ENCODE data around the gene RPS26.

RPS26 gene

GRCh38 chr12:56078931-56079722 lies 37.4 kb downstream of the RPS26 start:
- Histone ChIP-seq H3K14ac (ENCODE audit: low read length) (peak overlapping the region; percentile 83), H3K9me3 (ENCODE audit: insufficient read depth, low read depth, low read length) (no peaks in the 10 kb centered on the region), H4K8ac (ENCODE audit: low read depth, low read length) (peak overlapping the region; percentile 92), H4K12ac (ENCODE audit: low read depth, low read length) (peak overlapping the region; percentile 71), H2AFZ (ENCODE audit: insufficient read depth, low read length, poor library complexity) (peak overlapping the region; percentile 34), H3K18ac (ENCODE audit: low read length) (peak overlapping the region; percentile 89), H3K4me2 (ENCODE audit: low read length) (peak overlapping the region; percentile 98), H3K27ac (ENCODE audit: low read depth, low read length) (peak overlapping the region; percentile 97), H3K4me3 (ENCODE audit: low read depth, low read length) (peak overlapping the region; percentile 76), H3K23ac (ENCODE audit: low read length) (no peak overlapping the region), H3K27me3 (ENCODE audit: insufficient read depth, low read length) (no peaks in the 10 kb centered on the region), H4K91ac (ENCODE audit: low read depth, low read length) (peak overlapping the region; percentile 89), H2BK120ac (ENCODE audit: insufficient read depth, low read length, poor library complexity) (peak overlapping the region; percentile 88), H3K9ac (ENCODE audit: low read length) (peak overlapping the region; percentile 89), H2BK5ac (ENCODE audit: low read depth, low read length, poor library complexity) (peak overlapping the region; percentile 92), H3K79me1 (ENCODE audit: low read length) (peaks cover 14% of the 10 kb centered on the region), H3K4me1 (ENCODE audit: control insufficient read depth in 1 of 2, insufficient read depth in 2 of 2, low read length in 2 of 2) (peaks cover 12 to 13% of the 10 kb centered on the region in 2 experiments), H2AK5ac (ENCODE audit: low read length) (peak overlapping the region; percentile 84), H3K4ac (ENCODE audit: low read depth, low read length) (peak overlapping the region; percentile 4), H2BK12ac (ENCODE audit: low read length) (peak overlapping the region; percentile 48), H3K36me3 (ENCODE audit: control insufficient read depth in 1 of 2, insufficient read depth in 2 of 2, low read length in 2 of 2) (peaks cover 0 to 6% of the 10 kb centered on the region in 2 experiments), H3K79me2 (ENCODE audit: control insufficient read depth, insufficient read depth, low read length, poor library complexity) (peaks cover 22% of the 10 kb centered on the region)
- peak; percentile 96 for DNase-seq
- no CpG with 5 or more reads among the region's 50 CpGs for WGBS (ENCODE audit: extremely low coverage, insufficient coverage, insufficient read length)

GRCh38 chr12:56079723-56080555 lies 38.2 kb downstream of the RPS26 start, which contains the start of gene ERBB3:
TSS of gene ERBB3 (plus strand) at chr12:56080165. CDS start at chr12:56080301, 136 bp downstream.
- peak within 1 kb of the TSS; percentile 97 for H3K27ac ChIP-seq (ENCODE audit: low read depth, low read length)
- no peaks in the 10 kb centered on the region for H3K9me3 ChIP-seq (ENCODE audit: insufficient read depth, low read depth, low read length)
- peak within 1 kb of the TSS; percentile 88 for H2BK120ac ChIP-seq (ENCODE audit: insufficient read depth, low read length, poor library complexity)
- peak within 1 kb of the TSS; percentile 97 for H2BK5ac ChIP-seq (ENCODE audit: low read depth, low read length, poor library complexity)
- peak within 1 kb of the TSS; percentile 89 for H4K91ac ChIP-seq (ENCODE audit: low read depth, low read length)
- peak within 1 kb of the TSS; percentile 86 for H3K14ac ChIP-seq (ENCODE audit: low read length)
- peaks cover 12 to 13% of the 10 kb centered on the region in 2 experiments for H3K4me1 ChIP-seq (ENCODE audit: control insufficient read depth in 1 of 2, insufficient read depth in 2 of 2, low read length in 2 of 2)
- DNase-seq = peak; percentile 86 to 96
- H2BK12ac ChIP-seq (ENCODE audit: low read length) = peak within 1 kb of the TSS; percentile 77
- H3K79me2 ChIP-seq (ENCODE audit: control insufficient read depth, insufficient read depth, low read length, poor library complexity) = peaks cover 22% of the 10 kb centered on the region
- H2AK5ac ChIP-seq (ENCODE audit: low read length) = peak within 1 kb of the TSS; percentile 84
- H3K4me3 ChIP-seq (ENCODE audit: low read depth, low read length) = peak within 1 kb of the TSS; percentile 80
- no peak within 1 kb of the TSS for H3K23ac ChIP-seq (ENCODE audit: low read length)
- peak within 1 kb of the TSS; percentile 98 for H3K4me2 ChIP-seq (ENCODE audit: low read length)
- peak within 1 kb of the TSS; percentile 89 for H3K9ac ChIP-seq (ENCODE audit: low read length)
- H3K27me3 ChIP-seq (ENCODE audit: insufficient read depth, low read length) = no peaks in the 10 kb centered on the region
- H3K4ac ChIP-seq (ENCODE audit: low read depth, low read length) = peak within 1 kb of the TSS; percentile 87
- H4K8ac ChIP-seq (ENCODE audit: low read depth, low read length) = peak within 1 kb of the TSS; percentile 92
- peak within 1 kb of the TSS; percentile 75 for H4K12ac ChIP-seq (ENCODE audit: low read depth, low read length)
- peak within 1 kb of the TSS; percentile 86 for H2AFZ ChIP-seq (ENCODE audit: insufficient read depth, low read length, poor library complexity)
- WGBS (ENCODE audit: extremely low coverage, insufficient coverage, insufficient read length) = no CpG with 5 or more reads among the region's 59 CpGs
- H3K36me3 ChIP-seq (ENCODE audit: control insufficient read depth in 1 of 2, insufficient read depth in 2 of 2, low read length in 2 of 2) = peaks cover 2 to 8% of the 10 kb centered on the region in 2 experiments
- H3K18ac ChIP-seq (ENCODE audit: low read length) = peak within 1 kb of the TSS; percentile 91
- H3K79me1 ChIP-seq (ENCODE audit: low read length) = peaks cover 14% of the 10 kb centered on the region

DNA sequence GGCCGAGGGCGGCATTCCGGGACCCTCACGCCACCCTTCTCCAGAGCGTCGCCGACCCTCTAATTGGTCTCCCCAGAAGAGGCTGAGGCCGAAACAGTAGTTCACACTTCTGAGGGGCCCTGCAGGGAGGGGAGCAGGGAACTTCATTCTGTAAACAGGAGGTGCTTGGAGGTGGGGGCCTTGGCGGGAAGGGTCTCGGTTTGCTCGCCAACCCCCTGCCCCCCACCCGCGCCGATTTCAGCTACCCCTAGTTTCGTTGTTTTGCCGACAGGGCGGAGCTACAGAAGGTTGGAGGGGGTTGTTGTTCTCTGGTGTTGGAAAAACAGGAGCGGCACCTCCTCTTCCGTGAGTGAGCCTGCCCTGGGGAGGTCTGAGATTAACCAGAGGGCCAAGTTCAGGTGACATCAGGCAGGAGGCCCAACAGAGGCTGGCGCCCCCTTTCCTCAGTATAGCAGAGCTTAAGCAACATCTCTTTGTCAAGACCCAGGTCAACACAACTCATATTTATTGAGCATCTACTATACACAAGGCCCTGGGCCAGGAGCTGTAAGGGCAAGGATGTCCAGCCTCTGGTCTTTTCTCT lies 38.9 kb downstream of the RPS26 start:
- no peaks in the 10 kb centered on the region for H3K9me3 ChIP-seq (ENCODE audit: insufficient read depth, low read depth, low read length)
- H2AK5ac ChIP-seq (ENCODE audit: low read length) = peak overlapping the region; percentile 47
- H3K79me2 ChIP-seq (ENCODE audit: control insufficient read depth, insufficient read depth, low read length, poor library complexity) = peaks cover 22% of the 10 kb centered on the region
- H3K27ac ChIP-seq (ENCODE audit: low read depth, low read length) = peak overlapping the region; percentile 97
- H2BK120ac ChIP-seq (ENCODE audit: insufficient read depth, low read length, poor library complexity) = peak overlapping the region; percentile 85
- peak overlapping the region; percentile 98 for H3K4me2 ChIP-seq (ENCODE audit: low read length)
- DNase-seq = peak in 1 of 2 donors; percentile 26
- H4K8ac ChIP-seq (ENCODE audit: low read depth, low read length) = peak overlapping the region; percentile 77
- H3K79me1 ChIP-seq (ENCODE audit: low read length) = peaks cover 14% of the 10 kb centered on the region
- H3K23ac ChIP-seq (ENCODE audit: low read length) = no peak overlapping the region
- peak overlapping the region; percentile 87 for H3K4ac ChIP-seq (ENCODE audit: low read depth, low read length)
- peak overlapping the region; percentile 3 for H3K9ac ChIP-seq (ENCODE audit: low read length)
- H3K14ac ChIP-seq (ENCODE audit: low read length) = peak overlapping the region; percentile 80
- peaks cover 6 to 10% of the 10 kb centered on the region in 2 experiments for H3K36me3 ChIP-seq (ENCODE audit: control insufficient read depth in 1 of 2, insufficient read depth in 2 of 2, low read length in 2 of 2)
- no CpG with 5 or more reads among the region's 20 CpGs for WGBS (ENCODE audit: extremely low coverage, insufficient coverage, insufficient read length)
- peak overlapping the region; percentile 91 for H3K18ac ChIP-seq (ENCODE audit: low read length)
- peak overlapping the region; percentile 56 for H4K91ac ChIP-seq (ENCODE audit: low read depth, low read length)
- peak overlapping the region; percentile 86 for H2AFZ ChIP-seq (ENCODE audit: insufficient read depth, low read length, poor library complexity)
- no peaks in the 10 kb centered on the region for H3K27me3 ChIP-seq (ENCODE audit: insufficient read depth, low read length)
- peak overlapping the region; percentile 11 for H2BK12ac ChIP-seq (ENCODE audit: low read length)
- peaks cover 12 to 13% of the 10 kb centered on the region in 2 experiments for H3K4me1 ChIP-seq (ENCODE audit: control insufficient read depth in 1 of 2, insufficient read depth in 2 of 2, low read length in 2 of 2)
- peak overlapping the region; percentile 75 for H4K12ac ChIP-seq (ENCODE audit: low read depth, low read length)
- H2BK5ac ChIP-seq (ENCODE audit: low read depth, low read length, poor library complexity) = peak overlapping the region; percentile 70
- peak overlapping the region; percentile 80 for H3K4me3 ChIP-seq (ENCODE audit: low read depth, low read length)
